Measurements from ENCODE around the gene RAMACL. TPM values are rescaled to one million over a fixed set of nuclear protein-coding genes. Genes with fewer than 3 reads are reported as not detected.

Gene RAMACL
- total RNA-seq, 4 donors from 2014 or later: 1.5 to 8.1 (median 1.8) TPM; not detected in 1

DNA sequence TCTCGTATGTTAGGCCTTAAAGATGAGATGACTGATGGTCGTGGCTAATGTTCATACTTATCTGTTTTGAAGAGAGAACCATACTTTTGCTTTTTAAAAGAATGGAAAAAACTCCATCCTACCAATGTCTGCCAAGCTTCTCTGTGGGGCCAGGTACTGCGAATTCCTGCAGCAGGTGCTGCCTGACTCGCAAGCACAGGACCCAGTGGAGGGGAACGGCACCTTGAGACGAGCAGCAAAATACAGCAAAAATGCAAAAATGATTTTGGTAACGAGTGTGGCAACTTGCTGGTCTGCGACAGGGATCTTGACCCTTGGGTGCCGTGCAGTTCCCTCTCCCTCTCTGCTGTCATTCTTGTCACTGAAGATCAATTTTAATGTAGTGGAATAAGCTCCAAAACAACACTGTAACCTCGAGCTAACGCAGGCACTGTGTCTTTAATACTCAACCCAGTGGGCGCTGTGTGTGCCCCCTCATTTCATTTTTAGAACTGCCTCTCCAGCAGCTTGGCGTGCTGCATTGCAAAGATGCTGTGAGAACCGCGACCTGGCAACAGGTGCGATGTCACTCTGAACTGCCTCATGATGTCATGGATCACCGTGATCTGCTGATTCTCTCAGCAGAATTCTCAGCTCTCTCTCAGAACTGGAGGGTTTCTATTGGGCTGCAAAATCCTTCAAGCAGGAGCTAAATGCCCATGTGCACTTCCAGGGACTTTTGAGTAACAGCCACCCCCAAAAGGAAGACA, 51.6 kb downstream of the RAMACL start:
- H3K36me3 ChIP-seq: no peaks in the 10 kb centered on the region

DNA sequence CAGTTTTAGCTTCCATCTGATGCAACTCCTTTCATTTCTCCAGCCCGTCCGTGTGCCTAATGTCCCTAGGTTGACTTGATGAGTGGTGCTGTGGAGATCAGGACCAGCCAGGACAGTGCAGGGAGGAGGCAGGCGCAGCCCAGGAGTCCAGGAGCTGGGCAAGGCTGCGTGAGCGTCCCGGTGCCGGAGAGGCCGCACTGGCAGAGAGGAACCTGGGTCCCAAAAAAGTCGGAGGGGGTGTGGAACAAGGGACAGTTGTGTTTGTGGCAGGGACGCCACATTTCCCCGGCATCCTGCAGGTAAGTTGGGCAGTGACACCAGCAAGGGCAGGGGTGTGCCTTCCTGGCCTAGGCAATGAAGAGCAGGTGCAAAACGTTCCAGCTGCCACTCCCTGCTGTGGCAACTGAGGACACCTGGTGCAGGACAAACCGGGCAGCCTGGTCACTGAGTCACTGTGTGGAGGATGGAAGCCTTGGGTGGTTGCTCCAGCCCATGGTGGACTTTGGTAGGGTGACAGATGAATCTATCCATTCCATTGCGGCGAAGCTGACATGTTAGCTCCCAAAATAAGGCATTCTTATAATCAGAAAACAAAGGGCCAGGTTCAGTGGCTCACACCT, 53.2 kb downstream of the RAMACL start:
- Histone ChIP-seq H3K4me1 (no peaks in the 10 kb centered on the region), H3K36me3 (no peaks in the 10 kb centered on the region), H3K27me3 (no peaks in the 10 kb centered on the region), H3K27ac (no peak overlapping the region), H3K4me3 (no peak overlapping the region), H3K9me3 (no peaks in the 10 kb centered on the region)
- TF ChIP-seq, protein P1, sequence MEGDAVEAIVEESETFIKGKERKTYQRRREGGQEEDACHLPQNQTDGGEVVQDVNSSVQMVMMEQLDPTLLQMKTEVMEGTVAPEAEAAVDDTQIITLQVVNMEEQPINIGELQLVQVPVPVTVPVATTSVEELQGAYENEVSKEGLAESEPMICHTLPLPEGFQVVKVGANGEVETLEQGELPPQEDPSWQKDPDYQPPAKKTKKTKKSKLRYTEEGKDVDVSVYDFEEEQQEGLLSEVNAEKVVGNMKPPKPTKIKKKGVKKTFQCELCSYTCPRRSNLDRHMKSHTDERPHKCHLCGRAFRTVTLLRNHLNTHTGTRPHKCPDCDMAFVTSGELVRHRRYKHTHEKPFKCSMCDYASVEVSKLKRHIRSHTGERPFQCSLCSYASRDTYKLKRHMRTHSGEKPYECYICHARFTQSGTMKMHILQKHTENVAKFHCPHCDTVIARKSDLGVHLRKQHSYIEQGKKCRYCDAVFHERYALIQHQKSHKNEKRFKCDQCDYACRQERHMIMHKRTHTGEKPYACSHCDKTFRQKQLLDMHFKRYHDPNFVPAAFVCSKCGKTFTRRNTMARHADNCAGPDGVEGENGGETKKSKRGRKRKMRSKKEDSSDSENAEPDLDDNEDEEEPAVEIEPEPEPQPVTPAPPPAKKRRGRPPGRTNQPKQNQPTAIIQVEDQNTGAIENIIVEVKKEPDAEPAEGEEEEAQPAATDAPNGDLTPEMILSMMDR (IDR thresholded peaks at IDR 0.05): no peak
- TF ChIP-seq POLR2A (IDR thresholded peaks at IDR 0.05): no peak
- intact Hi-C loops (cut with DNase I; ENCODE audit: low total_unique reads): no loop called here
- DNase-seq: no peak

More for the DNA sequence above, 51.6 kb downstream of the RAMACL start:
- no peaks in the 10 kb centered on the region for H3K4me1 ChIP-seq
- no peak overlapping the region for H3K4me3 ChIP-seq
- DNase-seq: no peak
- intact Hi-C loops (cut with DNase I; ENCODE audit: low total_unique reads): no loop called here
- no peaks in the 10 kb centered on the region for H3K9me3 ChIP-seq
- no peak overlapping the region for H3K27ac ChIP-seq
- H3K27me3 ChIP-seq: no peaks in the 10 kb centered on the region
- no peak for TF ChIP-seq POLR2A (IDR thresholded peaks at IDR 0.05)
- TF ChIP-seq, protein P1 (IDR thresholded peaks at IDR 0.05): no peak

Other genes starting within 250 kb of the RAMACL start
- gene SFT2D1, start 244.1 kb downstream of the RAMACL start, total RNA-seq: 10 to 100 TPM in 3 of 4 donors, 1 to 10 TPM in 1; 6.1 to 35.8 (median 33.0) TPM
- 10 to 100 TPM; 14.1 to 62.1 (median 41.7) TPM for gene MPC1, start 203.7 kb downstream of the RAMACL start, total RNA-seq
- gene RPS6KA2, start 40.6 kb upstream of the RAMACL start, total RNA-seq: 10 to 100 TPM; 34.0 to 78.4 (median 55.8) TPM

All from uterus (tissue), 4 donors.